DMS153 treated with DMSO at 0.1 percent for 48 hours (cell line): ENCODE results near the gene HNRNPAB.

Experiments
- DNase-seq: peaks from one replicate; lab custom pipeline; 2025; ENCODE audit not compliant: unreplicated experiment; lab: John Stamatoyannopoulos, UW

Gene HNRNPAB

DNA sequence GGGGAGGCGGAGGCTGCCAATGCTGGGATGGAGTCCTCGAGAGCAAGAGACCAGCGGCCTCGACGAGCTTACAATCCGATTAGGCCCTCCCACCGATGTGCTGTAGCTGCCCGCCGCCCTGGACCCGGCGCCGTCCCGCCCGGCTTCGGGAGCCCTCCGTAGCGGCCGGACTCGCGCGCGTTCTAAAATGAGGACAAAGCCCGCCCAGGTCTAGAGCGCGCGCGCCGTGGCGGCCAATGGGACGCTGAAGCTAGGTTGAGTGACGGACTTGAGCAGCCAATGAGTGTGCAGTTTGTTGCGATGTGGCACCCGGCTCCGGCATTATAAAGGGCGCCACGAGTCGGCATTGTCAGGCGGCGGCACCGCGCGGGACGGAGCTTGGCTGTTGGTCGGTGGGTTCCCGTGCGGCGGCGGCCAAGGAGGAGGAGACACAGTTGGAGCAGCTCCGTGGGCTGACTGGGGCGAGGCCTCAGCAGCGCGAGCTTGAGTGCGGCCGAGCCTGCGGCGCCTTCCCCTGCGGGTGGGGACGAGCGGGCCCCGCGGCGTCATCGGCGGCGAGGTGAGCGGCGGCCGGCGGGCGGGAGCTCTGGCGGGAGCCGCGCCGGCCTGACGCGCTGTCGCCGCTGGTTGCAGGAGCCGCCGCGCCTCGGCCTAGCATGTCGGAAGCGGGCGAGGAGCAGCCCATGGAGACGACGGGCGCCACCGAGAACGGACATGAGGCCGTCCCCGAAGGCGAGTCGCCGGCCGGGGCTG, at the start of gene HNRNPAB:
Gene HNRNPAB (plus strand): TSS at position 352 of the 753 bp plus-strand sequence. CDS start 305 bp downstream, at position 657.
- peak; percentile 55 for DNase-seq

DNA sequence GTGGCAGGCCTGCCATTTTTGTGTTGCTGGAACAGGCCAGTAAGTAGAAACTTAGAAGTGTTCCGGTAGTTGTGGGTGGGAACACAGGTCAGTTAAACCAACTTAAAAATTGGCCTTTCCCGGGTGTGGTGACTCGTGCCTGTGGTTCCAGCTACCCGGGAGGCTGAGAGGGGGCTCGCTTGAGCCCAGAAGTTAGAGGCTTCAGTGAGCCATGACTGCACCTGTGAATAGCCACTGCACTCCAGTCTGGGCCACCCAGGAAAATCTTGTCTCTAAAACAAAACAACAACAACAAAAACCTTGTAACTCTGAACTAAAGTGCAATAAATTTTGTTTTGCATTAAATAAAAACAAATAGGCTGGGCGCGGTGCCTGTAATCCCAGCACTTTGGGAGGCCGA, 49.3 kb upstream of the HNRNPAB start:
- no peak for DNase-seq

DNA sequence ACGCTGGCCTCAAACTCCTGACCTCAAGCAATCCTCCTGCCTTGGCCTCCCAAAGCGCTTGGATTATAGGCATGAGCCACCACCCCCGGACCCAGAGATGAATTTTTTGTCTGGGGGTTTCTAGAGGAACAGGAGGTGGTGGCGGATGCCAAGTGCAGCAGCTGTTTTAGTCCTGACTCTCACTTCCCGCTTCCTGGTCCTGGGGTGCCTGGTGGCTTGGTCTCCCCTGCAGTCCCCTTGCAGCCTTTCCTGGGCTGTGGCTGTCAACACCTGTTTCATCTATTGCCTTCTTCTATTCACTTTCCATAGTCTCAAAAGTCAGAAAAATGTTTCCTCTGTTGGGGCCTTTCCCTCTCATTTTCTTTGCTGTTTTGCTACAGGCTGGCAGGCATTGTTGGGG, 44.2 kb upstream of the HNRNPAB start:
- DNase-seq = no peak

DNA sequence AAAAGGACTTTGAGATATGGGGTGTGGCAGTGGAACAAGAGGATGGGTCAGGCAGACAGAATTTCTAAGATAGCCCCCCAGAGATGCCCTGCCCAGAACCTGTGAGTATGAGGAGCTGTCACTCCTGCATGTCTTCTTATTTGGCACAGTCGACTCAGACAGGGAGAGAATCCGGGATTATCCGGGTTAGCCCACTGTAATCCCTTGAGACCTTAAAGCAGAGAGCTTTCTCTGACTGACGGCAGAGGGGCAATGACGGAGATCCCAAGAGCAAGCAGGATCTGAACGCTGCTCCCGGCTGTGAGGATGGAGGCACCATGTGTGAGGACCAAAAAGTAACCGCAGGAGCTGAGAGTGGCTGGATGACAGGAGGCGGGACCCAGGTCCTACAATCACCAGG, 41.9 kb upstream of the HNRNPAB start:
- no peak for DNase-seq

DNA sequence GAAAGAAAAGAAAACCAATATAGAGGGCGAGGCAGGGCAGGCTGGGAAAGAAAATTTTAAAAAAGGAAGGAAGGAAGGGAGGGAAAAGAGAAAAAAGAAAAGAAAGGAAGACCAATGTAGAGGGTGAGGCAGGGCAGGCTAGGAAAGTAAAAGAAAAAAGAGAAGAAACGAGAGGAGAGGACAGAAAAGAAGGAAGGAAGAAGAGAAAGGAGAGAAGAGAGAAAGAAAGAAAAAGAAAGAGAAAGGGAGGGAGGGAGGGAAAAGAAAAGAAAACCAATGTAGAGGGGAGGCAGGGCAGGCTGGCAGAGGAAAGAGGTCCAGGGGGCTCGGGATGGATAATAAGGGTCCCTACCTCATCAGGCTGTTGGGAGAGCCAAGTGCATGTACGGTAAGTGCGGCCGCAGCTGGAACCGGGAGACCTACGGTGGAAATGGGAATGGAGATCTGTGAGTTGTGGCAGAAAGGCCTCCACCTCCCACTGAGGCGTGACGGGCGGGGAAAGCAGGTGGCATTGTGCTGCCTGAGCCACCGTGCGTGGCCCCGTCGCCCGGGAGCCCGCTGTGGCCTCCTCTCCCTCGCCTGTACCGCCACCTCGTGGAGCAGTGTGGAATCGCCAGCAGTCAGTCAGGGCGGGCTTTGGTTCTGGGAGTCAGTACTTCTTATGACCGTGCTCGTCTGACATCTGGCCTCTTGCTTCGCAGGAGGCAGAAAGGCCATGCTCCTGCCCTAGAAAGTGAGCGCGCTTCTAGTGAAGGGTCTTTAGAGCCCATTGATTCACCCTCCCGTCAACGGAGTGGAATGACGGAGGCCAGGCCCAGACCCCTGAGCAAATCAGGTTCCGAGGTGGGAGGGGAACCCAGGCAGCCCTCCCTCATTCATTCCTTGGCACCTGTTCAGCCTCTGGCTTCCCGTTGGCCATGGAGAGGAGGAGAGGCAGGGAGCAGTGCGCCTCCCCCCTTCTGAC, 40.3 kb upstream of the HNRNPAB start:
- peak; percentile 60 for DNase-seq

DNA sequence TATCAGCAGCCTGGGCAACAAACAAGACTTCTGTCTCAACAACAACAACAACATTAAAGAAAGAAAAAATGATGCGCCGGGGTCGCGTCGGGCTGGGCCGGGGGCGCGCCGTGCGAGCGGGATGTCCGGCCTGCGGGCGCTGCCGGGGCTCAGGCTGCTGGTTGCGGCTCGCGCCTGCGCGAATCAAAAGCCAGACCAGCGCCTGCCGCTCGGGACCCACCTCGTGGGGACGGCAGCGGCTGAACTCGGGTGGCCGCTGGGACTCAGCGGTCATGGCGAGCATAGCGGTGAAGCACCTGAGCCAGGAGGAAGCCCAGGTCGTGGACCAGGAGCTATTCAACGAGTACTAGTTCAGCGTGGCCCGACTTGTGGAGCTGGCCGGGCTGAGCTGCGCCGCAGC, 38.8 kb upstream of the HNRNPAB start:
- DNase-seq = no peak

DNA sequence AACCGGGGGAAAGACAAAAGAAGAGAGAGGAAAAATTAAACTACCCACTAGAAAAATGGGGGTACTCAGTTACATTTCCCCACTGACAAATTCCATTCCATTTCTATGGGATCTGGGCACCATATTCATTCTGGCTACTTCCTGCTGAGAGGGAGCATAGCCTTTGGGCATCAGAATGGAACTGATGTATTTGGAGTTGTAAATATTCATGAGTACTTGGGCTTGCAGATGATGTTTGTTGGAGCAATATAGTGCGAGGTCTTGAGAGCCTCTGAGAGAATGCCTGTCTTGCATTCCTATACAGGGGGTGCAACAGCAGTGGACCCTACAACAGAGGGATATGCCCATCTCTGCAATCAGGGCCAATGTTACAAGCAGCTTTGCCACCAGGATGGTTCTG, 33.9 kb upstream of the HNRNPAB start:
- no peak for DNase-seq

DNA sequence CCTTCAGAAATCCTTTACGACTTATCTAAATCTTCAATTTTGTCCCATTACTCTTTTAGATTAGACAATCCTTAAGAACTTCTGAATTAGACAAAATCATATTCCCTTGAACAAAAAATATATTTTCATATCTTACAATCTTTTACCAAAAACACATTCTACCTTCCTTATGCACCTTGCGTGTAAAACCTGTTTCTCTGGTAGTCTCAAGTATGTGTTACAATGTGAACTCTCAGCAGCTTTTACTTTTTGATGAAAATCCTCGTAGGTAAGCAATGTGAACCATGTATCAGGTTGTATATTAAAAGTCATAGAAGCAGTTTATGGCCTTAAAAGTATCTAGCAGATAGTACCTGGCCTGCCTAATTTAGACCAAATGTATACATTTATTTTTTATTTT, 29.9 kb upstream of the HNRNPAB start:
- no peak for DNase-seq

DNA sequence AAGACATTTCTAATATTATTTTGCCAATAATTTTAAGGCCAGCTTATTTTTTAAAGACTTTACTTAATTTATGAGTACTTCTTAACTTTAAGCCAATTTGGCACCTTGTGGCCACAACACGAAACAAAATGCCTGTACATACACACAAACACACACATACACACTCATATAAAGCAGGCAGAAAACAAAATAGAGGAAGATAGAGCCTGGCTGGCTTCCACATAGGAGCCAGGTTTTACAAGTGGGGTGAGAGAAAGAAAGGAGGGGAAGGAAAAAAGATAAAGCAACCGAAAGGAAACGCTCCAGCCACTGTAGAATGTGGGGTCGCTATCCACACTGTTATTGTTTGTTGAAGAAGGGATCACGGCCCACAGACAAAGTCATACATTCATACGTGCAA, 27.5 kb upstream of the HNRNPAB start:
- DNase-seq = no peak

DNA sequence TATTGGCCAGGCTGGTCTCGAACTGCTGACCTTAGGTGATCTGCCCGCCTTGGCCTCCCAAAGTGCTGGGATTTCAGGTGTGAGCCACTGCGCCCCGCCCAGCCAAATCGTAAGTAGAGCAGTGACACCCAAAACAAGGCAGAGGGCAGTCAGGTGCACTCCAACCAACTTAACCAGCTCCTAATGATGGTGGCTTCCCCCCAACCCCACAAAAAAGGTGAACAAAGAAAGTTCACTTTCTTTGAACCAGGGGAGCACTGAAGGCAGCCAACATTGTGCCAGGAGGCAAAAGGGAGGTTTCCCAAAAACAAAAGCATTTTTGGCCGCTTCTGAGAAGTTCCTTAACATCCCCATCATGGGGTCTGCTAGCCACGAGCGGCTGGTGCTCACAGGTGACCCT, 26.8 kb upstream of the HNRNPAB start:
- DNase-seq = no peak

DNA sequence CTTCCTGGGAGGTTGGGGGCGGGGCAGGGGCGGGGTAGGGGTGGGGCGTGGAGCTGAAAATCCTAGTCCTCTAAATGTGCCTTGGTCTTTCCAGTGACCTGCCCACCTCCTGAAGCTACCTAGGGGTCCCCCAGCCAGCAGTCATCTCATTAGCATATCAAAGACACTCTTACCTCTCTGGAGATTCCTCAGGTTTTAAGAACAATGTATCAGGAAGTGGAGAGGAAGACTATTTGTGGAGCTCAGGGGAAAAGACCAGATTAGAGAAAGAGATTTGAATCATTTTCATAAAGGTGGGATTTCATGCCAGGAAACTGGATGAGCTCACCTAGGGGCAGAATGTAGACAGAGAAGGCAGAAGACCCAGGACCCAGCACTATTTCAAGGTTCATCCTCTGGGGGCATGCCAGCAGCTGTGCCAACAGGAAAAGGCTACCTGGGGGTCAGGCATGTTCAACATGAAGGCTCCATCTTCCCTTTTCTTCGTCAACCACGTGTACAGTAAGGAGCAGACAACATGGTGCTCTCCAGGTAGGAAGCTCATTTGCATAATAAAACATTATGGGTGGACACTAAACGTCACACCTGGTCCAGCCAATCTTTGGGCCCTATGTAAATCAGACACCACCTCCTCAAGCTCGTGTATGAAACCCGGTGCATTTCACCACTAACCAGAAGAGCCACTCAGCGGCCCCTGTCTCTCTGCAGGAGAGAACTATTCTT, 24.0 kb upstream of the HNRNPAB start:
- no peak for DNase-seq

DNA sequence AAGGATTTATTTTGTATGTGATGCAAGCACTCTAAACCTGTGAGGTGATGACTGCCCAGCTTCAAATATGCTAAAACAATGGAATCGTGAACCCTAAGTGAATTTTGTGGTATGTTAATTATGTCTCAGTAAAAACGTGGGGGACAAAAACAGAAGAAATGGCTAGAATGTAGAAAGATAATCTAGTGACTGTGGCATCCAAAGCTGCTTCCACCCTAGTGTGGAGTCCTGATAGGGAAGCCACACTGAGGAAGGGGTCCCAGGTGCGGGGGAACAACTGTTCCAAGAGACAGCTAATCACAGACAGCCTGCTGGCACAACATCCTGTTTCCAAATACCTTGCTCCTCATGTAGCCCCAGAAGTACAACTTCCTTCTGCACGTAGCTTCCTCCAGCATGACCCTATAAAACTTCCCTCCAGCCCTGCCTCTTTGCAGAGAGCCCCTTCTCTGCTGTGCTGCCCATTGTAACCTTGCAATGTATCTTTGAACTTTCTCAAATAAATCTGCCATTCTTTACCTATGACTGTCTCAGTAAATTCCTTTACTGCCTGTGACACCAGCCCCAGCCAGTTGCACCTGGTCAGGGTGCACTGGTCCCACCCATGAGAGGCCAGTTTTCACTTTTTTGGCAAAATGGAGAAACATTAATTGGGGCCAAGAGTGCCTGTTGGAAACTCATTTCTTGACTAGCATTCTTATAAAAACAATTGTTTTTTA, 22.0 kb upstream of the HNRNPAB start:
- no peak for DNase-seq

DNA sequence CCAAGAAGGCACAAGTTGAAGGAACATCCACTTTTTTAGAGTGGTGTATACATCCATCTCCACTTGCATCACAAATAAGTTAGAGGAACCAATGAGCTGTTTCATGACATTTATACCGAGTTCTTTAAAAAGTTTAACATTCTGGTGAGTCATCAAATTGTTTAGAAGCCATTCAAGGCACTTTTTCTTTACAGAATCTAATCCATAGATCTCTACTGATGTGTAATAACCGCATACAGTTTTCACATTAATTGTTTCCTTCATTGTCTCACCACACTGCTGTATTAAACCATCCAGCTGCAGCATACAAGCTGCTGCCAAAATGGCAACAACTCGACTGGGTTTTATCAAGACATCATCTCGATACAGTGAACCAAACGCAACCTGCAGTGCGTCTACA, 17.9 kb upstream of the HNRNPAB start:
- DNase-seq = no peak

DNA sequence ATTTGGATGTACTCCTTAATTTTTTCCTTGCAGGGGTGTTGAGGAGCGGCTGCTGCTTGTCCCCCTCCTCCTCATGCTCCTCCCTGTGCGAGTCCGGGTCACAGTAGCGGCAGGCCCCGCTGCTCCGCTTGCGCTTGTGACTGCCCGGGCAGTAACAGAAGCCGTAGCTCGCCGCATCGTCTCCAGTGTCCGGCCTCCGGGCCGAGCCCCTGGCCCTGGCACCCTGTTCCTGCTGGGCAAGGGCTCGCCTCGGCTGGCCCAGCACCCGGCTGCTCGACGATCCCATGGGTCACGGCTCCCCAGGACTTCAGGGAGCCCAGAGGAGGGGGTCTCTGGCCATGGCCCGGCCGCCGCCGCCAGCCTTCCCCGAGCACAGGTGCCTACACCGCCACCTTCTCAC, 17.3 kb upstream of the HNRNPAB start, which contains the start of gene GMCL2:
Gene GMCL2 (minus strand): TSS at position 358 of the 400 bp plus-strand sequence. CDS start 72 bp downstream, at position 286.
- no peak for DNase-seq

DNA sequence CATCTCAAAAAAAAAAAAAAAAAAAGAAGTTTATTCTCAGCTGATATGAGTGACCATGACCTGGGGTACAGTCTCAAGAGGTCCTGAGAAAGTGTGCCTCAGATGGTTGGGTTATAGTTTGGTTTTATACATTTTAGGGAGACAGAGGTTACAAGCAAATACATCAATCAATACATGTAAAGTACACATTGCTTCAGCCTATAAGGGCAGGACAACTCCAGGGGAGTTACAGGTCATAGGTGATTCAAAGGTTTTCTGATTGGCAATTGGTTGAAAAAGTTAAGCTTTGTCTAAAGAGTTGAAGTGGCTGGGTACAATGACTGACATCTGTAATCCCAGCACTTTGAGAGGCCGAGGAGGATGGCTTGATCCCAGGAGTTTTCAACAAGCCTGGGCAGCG, 14.9 kb upstream of the HNRNPAB start:
- DNase-seq = no peak

DNA sequence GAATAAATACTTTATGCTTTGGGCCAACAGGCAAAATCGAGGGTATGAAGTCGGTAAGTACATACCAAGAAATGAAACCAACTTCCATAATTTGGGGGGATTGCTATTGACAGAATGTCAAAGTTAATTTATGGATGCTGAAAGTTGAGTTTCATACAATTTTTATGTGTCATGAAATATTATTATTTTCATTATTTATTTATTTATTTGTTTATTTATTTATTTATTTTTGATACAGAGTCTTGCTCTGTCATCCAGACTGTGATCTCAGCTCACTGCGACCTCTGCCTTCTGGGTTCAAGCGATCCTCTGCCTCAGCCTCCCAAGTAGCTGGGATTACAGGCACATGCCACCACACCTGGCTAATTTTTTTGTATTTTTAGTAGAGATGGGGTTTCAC, 12.7 kb upstream of the HNRNPAB start:
- DNase-seq = no peak

DNA sequence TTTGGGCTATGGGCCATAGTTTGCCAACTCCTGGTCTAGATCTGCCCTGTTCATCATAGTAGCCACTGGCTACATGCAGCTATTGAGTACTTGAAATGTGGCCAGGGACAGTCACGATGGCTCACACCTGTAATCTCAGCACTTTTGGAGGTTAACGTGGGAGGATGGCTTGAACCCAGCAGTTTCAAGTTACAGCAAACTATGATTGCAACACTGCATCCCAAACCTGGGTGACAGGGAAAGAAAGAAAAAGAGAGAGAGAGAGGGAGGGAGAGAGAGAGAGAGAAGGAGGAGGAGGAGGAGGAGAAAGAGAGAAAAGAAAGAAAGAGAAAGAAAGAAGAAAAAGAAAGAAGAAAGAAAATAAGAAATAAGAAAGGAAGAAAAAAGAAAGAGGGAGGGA, 12.1 kb upstream of the HNRNPAB start:
- DNase-seq = no peak

DNA sequence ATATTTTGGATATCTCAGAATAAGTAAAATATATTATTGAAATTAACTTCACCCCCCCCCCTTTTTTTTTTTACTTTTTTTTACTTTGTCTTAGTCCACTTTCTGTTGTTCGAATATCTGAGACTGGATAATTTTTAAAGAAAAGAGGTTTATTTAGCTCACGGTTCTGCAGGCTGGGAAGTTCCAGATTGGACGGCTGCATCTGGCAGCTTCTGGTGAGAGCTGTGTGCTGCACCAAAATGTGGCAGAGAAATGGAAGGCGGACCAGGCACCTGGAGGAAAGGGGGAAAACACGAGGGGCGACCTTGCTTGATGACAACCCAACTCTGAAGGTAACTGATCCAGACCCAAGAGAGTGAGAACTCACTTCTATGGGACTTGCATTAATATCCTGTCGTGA, 11.5 kb upstream of the HNRNPAB start:
- DNase-seq = no peak

DNA sequence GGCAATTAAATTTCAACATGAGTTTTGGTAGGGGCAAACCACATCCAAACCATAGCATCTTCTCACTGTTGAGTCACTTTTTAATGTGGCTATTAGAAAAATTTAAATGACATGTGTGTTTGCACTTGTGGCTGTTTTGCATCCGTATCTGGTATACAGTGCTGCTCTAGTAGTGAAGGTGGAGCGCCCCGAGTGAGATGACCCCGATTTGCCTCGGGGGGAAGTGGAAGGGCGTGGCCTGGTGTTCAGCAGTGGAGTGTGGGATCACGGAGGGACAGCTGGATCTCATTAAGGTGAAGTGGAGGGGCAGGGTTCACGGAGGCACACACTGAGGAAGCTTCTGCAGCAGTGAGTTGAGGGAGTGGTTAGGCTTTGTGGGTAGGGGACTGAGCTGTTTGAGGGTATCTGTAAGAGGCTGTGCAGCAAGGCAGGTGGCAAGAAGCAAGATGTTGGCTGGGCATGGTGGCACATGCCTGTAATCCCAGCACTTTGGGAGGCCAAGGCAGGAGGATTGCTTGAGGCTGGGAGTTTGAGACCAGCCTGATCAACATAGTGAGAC, 11.0 kb upstream of the HNRNPAB start:
- no peak for DNase-seq

DNA sequence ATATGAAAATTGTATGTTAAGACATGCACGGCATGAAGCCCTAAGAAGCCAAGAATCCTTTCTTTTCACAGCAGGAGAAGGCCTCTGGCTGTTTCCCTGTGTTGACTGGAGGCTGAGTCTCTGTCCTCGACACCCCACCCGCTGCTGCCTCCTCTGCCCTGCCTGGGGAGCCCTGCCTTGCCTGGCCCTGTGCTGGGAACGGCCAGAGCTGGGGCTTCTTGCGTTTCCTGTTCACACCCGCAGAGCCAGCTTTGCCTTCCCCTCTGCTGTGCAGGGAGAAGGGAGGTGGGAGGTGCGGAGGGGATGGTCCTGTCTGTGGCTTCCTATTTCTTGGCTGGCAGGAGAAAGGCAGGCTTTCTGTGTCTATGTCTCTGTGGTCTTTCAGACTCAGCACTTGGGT, 10.3 kb upstream of the HNRNPAB start:
- DNase-seq = no peak
